Fibroblast of skin of right biceps (primary cell): ENCODE data around the gene PARN.
A peak's percentile ranks its signal among the peaks of the same experiment; 100 is the strongest.

ENCODE experiments used
- DNase-seq: peaks from one replicate; pipeline ENCODE4 v3.0.0-alpha.2; 2013

The PARN gene

DNA sequence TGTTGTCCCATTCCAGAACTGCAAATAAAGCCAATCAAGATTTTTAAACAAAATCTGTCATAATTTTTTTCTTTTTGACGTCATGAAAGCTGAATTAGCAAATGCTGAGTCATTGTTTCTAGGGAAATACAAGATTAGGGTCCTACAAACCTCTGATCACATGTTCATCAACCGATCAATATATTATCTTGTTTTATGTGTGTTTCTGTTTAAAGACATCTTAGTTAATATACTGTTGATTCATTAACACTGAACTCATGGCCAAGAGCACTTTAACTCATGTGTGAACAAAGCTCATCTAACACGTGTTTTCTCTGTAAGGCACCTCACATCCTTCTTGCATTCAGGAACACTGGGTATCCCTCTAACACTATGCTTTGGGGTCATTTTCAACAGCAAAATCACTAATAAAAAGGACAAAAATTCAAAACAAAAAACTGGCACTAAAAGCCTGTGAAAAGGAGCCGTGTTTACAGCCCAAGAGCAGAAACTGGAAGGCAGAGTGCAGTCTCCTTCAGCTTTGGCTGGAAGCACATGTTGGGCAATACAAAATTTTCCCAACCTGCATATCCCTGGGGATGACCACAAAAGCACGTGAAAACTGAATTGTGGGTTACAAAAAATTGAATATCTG is 102.5 kb downstream of the PARN start:
- DNase-seq, result peak; percentile 61

DNA sequence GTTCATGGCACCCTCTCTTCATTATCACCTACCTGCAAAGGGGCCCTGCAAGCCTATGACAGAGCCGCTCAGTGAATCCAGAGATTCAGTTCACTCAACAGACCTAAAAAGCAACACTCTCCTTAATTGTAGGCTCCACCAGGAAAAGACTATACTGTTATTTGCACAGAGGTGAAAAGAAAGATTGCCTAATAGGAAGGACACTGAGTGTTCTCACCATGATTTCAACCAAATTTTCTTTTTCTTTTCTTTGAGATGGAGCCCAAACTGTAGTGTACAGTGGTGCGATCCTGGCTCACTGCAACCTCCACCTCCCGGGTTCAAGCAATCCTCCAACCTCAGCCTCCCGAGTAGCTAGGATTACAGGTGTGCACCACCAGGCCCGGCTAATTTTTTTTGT is 104.5 kb downstream of the PARN start:
- DNase-seq, result no peak

DNA sequence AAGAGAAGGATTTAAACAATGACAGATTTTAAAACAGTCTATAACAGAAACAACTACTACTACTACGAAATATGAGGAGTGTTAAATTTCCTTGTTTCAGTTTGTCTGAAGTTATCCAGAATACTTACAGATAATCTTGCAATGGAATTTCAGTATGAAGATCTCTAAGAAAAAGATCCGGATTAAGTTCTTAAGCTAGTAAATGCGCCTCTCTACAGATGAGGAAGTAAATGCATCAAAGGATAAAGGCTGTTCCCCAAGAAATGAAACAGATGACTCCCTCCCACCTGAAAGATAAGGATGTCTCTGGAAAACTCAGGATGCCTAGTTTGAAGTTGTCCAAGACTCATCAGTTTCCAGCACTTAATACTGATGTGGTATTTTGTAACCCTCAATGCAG is 105.1 kb downstream of the PARN start:
- DNase-seq, result no peak

DNA sequence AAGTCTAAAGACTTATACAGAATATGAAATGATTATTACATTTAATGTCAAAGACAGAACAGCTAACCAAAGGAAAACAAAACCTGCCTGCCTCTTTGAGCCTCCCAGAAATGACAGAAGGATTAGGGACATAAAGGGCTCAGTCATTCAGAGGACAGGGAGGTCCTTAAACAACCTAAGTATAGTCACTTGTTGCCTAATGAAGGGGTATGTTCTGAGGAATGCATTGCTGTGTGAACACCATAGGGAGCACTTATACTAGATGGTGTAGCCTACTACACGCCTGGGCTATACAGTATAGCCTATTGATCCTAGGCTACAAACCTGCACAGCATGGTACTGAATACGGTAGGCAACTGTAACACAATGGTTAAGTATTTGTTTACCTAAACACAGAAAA is 106.4 kb downstream of the PARN start:
- no peak for DNase-seq

DNA sequence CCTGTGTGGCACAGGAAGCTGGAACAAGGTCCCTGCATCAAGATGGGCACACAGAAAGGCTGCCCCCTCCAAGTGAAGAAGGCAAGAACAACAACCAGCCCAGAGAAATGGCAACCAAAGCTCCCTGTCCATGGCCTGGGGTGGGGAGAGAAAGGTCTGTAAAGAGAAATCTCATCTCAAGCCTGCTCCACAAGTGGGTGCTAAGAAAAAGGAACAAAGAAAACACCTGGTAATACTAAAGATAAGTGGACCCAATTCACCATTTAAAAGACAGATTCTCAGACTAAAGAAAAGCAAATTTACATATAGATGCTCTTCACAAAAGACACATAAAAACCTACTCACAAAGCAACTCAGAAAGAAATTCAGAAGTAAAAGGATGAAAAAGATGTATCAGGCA is 107.4 kb downstream of the PARN start:
- DNase-seq, result no peak

DNA sequence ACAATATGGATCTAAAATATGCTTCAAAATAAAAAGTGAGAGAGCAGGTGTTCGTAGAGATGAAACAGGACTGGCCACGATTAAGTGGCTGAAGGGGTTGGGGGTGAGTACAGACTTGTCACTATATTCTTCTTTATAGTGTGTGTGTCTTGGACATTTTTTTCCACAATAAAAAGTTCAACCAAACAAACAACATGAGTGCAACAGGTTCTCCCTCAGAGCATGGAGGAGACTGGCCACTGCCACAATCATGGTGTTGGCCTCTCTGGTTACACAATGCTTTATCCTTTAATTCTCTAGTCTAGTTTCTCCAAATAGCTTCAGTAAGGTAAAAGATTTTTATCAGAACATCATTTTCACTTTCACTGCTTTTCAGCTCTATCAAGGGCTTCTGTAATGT is 109.3 kb downstream of the PARN start:
- DNase-seq, result no peak

DNA sequence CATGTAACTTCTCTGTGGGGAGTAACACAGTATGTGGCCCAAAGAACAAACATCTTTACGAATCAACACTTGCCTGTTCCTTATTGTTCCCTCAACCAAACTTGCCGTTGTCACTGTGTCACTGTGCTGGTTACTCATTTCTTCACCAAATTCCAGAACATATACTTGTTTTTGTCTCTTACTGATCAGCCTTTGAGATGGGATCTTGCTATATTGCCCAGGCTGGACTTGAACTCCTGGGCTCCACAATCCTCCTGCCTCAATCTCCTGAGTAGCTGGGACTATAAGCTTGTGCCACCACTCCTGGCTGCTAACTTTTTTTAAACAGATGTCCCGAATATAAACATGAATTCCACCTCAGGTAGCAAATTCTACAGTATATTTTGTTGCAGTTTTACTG is 115.1 kb downstream of the PARN start:
- no peak for DNase-seq

DNA sequence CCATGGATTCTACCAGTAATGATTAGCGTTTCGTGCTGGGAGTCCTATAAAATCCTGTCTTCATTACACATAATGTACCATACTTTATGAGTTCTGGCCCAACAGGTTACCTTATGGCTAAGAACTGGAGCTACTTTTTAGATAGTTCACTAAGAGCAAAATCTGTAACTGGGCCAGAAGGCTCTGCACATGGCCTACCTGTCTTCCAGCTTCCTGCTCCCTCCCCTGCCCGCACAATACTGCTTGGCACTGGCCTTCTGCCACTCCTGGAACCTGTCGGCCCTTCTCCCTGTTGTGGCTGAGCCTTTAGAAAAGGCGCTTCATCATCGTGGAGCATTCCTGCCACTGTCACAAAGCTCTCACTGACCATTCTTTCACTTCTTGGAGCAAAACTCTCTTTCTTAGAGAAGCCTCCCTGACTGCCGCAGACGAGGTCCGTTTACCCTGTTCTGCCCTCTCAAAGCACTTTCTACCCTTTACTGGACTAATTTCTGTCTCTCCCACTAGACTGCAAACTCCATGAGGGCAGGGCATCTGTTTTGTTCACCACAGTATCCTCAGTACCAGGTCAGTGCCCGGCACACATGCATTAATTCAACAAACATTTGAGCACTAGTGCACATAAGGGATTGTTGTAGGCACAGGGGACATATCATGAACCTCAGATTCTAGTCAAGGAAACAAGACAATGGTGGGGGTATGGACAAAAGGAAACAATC is 116.5 kb downstream of the PARN start:
- no peak for DNase-seq

DNA sequence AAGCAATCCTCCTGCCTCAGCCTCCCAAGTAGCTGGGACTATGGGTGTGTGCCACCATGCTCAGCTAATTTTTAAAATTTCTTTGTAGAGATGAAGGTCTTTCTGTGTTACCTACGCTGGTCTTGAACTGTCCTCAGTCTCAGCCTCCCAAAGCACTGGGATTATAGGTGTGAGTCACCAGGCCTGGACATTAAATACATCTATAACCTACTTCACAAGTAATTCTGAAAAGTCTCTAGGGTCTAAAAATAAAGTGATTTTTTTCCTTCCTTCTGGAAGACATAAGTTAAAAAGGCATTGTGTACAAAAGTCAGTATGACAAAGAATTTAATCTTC is 118.3 kb downstream of the PARN start:
- DNase-seq, result peak; percentile 64

DNA sequence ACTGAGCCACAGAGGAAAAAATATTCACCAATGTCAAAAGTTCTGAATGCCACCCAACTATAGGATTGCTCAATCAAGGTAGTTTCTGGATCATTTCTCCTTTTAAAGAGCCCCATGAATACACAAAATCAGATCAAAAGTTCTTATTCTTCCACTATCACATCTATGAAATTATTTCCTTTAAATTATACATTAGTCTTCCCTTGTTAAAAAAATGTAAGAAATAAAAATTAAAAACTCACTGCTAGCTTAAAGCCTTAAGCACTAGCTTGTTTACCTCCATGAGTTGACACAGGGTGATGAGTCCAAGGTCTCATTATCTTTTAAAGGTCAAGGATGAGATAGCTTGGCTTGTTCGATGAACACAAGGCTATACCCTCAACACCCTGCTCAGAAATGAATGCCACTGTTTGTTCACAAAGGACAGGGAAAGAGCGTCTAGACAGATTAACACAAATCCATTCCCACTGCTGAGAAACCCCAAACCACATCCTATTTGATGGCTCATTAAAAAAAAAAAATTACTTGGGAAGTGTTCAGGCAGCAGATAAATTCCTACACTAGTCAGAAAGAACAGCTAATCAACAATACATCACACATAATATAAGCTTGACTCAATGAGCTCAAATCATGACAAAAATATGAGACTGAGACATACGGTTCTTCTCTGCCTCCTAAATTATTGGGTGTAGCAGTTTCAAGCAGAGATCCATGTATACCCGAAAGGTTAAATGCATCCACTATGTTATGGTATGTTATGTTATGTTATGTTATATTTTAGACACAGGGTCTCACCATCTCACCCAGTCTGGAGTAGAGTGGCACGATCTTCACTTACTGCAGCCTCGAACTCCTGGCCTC is 118.9 kb downstream of the PARN start:
- peak; percentile 95 for DNase-seq

DNA sequence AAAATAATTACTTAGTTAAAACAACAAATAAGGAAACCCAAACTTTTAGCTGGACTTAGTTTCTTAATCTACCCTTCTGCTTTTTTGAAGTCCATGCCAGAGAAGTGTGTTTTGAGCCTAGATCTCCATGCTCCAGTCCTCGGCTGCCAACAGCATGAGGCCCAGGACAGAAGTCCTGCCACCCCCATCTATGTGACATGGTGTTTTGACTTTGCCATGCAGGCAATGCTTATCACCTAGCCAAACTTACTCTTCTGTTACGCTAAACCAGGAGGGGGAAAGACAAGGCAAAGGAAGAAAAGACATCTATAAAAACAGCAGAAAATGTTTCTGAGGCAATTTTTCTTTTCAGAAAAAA is 119.5 kb downstream of the PARN start:
- DNase-seq, result no peak

DNA sequence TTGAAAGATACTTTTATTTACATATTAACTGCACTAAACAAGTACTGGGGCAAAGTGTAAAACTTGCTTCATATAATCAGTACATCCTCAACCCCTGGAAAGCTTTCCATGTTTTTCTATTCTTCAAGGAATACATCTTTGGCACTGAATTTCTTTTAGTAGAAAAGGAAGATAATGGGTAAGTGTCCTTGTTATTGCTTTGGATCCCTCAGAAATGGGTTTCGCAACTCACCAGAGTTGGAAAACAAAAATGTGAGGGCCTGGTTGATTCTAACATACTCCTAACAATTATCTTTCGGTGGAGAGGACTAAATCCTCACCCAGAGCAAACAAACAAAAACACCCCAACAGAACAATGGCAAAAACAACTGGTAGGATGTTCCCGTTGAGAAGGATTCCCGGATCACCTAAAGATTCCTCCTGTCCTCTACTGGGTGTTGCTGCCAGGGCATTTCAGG is 120.4 kb downstream of the PARN start:
- DNase-seq, result no peak

DNA sequence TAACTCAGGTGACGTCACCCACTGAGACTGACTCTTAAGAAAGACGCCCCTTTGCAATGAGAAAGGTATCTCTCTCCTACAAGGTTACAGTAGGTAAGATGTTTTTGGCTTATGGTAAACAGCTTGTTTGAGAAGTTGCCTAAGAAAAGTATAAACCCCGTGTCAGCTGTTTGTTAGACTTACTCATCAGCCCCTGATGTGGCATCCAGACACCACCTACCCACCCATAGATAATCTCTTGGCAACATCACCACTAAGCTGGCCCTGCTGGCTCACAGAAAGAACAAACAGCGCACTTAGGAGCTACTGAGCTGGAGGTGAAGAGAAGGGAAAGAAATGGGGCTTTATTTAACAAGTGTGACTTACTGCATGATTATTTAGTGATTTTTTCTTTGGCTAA is 121.0 kb downstream of the PARN start:
- DNase-seq, result no peak

DNA sequence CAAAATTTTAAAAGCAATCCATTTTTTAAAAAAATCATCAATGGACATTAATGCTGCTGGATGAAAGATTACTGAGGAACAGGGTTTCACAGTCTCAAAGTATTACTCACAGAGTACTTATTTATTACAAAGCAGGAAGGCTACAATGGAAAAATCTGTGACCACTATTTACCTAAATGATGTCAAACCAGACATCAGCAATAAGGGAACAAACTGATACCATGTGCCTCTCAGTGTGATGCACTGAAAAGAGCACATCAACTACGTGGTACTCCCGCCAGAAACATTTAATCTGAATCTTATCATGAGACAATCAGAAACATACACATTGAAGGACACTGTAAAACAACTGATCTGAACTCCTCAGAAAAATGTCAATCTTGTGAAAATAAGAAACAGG is 124.2 kb downstream of the PARN start:
- peak; percentile 64 for DNase-seq

DNA sequence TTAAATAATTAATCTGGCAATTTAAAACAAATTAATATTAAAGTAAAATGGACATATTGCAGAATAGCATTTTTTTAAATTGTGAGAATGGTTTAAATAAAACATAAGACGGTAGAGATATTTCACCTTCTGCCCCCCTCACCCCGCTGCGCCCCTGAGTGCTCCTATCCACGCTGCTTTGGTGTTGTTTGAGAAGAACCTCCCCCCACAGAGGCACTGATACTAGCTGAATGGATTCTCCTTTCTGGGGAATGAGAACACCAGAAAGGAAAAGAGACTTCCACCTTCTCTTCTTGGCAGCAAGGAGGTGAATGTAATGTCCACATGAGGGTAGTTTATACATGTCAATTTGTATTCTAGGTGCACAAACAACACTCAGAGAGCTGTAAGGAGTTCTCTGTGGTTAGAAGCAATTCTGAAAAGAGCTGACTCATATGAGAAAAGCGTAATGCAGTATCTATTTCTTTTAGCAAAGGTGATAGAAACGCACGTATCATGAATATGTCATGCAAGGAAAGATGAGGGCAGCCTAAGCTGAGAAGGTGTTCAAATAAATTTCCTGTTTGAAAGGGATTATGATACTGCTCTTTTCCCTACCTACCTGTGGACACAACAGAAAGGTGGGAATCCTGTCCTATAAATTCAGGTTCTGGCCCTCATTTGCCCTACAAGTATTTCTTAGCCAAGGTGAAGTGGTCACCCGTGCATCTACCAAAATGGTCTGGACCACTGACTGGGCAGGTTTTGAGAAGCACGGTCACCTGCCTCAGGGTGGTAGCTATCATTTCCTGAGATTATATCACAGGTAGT is 126.9 kb downstream of the PARN start:
- peak; percentile 67 for DNase-seq

DNA sequence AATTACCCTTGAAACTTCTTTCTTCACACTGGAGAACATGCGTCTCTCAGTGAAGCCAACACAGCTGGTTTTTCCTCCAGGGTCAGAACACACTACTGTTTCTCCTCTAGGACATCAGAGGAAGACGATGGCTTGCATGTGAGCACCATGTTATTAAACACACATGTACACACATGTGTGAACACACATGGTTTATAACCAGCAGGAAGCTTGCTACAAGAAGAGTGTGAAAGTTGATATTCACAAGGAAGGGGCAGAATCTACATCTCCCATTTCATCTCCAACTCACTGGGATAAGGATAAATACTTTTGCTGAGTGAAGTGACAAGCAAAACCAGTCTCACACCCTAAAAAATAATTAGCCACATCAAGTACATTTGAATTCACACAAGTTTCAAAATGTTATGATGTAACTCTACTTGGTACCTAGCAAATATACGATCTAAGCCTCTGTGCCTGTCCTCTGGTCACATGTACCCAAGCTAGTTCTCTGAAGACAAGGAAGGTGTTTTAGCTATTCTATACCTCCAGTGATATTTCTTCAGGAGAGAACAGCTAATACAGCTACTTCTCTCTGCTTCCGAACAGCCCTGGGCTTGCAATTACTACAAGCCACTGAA is 127.7 kb downstream of the PARN start:
- no peak for DNase-seq

DNA sequence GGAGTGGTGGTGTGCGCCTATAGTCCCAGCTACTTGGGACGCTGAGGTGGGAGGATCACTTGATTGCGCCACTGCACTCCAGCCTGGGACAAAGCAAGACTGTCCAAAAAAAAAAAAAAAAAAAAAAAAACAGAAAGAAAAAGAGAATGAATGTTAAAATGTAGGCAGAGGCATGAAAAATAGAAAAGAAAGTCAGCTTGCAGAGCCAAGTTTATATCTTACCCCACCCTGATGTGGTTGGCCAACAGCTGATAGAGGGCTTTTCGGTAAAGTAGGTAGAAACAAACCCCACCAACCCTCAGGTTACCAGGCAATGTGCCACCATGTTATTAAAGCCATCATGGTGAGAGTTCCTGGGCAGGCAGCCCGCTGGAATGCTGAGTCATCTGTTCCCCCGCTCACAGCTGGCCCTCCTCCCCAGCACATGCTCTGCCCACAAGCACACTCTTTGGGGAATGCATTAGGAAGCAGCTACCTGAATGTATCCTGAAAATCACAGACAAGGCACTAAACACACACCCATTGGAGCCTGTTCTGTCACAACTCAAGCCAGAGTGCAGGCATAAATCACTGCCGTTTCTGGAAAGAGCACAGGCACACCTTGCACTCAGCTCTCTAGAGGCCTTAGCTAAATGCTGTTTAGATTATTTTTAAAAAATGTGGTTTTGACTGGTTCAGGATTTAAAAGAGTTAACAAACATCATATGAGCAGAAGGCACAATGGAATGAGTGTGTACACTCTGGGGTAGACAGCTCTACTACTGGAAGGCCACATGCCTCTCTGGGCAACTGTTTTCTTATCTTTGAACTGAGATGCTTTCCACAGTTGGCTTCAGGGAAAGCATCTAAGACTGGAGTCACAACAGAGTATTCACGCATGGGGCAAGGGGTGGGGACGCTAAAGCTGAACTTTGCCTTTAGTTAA is 128.5 kb downstream of the PARN start:
- DNase-seq, result peak; percentile 95

DNA sequence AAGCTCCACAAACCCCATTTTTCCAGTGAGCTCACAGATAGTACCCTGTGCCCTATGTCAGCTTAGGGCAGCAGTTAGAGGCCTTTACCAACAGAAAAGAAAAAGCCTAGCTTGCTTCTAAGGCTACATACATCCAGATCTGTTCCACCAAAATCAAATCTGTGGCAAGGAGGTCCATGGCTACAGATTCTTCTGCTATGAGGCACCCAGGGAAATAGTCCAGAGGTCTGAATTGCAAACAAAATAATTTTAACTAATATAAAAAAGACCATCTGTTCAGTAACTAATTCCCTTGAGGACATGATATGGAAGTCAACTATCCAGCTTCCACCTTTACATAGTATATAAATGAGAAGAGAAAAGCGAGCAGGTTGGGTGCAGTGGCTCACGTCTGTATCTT is 129.3 kb downstream of the PARN start:
- peak; percentile 38 for DNase-seq

DNA sequence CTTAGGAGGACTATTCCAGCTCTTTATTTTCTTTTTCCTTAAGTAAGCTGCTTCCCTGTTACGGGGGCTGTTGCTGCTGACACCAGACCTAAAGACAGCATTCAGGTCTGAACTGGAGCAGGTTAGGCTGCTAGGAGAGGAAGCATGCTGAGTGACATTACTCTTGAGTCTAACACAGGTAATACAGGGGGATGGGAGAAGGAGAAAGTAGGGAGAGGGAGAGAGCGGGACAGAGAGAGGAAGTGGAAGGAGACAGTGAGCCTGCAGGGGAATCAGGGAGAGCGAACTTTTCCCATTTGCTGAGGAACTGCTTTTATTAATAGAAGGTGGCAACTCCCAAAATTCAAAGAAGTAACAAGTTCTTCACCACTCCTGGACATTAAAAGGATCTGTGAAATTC is 130.9 kb downstream of the PARN start:
- no peak for DNase-seq

DNA sequence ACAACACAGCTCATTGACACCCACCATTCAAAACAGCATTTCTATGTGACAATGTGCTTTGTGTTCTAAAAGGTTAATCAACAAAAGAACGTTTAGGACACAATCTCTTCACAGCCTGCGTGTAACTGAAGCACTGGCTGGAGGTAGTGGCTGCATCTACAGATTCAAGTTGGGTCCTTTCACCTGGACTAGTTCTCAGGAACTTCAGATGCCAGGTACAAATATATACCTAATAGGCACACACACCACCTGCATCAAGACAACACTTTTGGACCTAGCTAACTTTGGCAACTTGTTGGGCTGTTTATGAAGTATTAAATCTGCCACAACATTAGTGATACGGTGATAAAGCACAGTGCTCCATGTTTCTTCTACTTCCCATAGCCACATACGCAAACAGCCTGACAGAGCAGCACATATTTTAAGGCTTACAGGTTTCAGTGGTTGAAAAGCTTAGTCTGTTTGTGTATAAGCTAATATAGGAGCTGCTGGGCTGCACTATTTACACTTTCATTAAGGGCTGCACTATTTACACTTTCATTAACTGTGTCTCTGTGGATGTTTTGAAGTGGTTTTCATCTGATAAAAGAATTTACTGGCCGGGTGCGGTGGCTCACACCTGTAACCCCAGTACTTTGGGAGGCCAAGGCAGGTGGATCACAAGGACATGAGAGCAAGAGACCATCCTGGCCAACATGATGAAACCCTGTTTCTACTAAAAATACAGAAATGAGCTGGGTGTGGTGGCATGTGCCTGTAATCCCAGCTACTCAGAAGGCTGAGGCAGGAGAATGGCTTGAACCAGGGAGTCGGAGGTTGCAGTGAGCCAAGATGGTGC is 132.6 kb downstream of the PARN start:
- no peak for DNase-seq

DNA sequence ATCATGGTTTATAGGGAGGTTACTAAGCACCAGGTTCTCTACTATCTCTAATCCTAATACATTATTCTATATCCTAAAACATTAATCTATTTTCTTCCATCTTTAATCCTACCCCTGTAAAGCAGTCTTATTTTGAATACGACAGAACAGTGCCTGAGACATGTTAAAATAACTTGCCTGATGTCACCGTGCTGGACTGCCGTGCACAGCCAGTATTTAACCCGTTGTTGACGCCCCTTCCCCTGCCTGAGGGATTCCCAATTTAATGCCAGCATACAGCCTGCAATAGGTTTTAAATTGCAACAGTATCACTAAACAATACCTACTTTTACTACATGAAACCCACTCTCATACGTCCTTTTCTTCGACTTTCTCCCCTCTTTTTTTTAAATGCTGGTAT is 133.3 kb downstream of the PARN start:
- no peak for DNase-seq
